Type B pancreatic cell (in vitro differentiated cells): Measurements from ENCODE around the gene PKIB. TPM values are rescaled to one million over a fixed set of nuclear protein-coding genes. Genes with fewer than 3 reads are reported as not detected.

ENCODE experiments used
- DNase-seq: peaks from one replicate; pipeline ENCODE4 v3.0.0; 2021; ENCODE audit warnings: mixed read lengths; ENCODE audit not compliant: unreplicated experiment; ENCODE audit errors: extremely low spot score
- H3K27ac Mint-ChIP-seq: 2 replicates; pipeline ENCODE4 v1.8.0; 2021; ENCODE audit warnings: mild to moderate bottlenecking, mixed read lengths
- H3K27me3 Mint-ChIP-seq: 2 replicates; pipeline ENCODE4 v1.8.0; 2021; ENCODE audit warnings: mixed read lengths
- H3K36me3 Mint-ChIP-seq: 2 replicates; pipeline ENCODE4 v1.8.0; 2021; ENCODE audit warnings: mixed read lengths
- H3K4me1 Mint-ChIP-seq: one replicate; pipeline ENCODE4 v1.8.0; 2021; ENCODE audit warnings: mixed read lengths; ENCODE audit not compliant: unreplicated experiment
- H3K4me3 Mint-ChIP-seq: 2 replicates; pipeline ENCODE4 v1.8.0; 2021; ENCODE audit warnings: mild to moderate bottlenecking, mixed read lengths
- H3K9me3 Mint-ChIP-seq: 2 replicates; pipeline ENCODE4 v1.8.0; 2021; ENCODE audit warnings: mixed read lengths
- total RNA-seq: library from RNA; stranded (reverse); gene quantifications from 2 replicates; pipeline ENCODE4 v1.2.1, GENCODE V29; 2021; ENCODE audit warnings: low replicate concordance
- TF ChIP-seq, protein P1 (sequence below): fragments of 200-600 bp; sonication (generic); conservative IDR thresholded peaks from 2 replicates; pipeline ENCODE4 v1.5.0; 2021; ENCODE audit warnings: antibody characterized with exemption, mild to moderate bottlenecking

The PKIB gene
- total RNA-seq, 1 donor from 2014 or later, result 31.7 TPM

DNA sequence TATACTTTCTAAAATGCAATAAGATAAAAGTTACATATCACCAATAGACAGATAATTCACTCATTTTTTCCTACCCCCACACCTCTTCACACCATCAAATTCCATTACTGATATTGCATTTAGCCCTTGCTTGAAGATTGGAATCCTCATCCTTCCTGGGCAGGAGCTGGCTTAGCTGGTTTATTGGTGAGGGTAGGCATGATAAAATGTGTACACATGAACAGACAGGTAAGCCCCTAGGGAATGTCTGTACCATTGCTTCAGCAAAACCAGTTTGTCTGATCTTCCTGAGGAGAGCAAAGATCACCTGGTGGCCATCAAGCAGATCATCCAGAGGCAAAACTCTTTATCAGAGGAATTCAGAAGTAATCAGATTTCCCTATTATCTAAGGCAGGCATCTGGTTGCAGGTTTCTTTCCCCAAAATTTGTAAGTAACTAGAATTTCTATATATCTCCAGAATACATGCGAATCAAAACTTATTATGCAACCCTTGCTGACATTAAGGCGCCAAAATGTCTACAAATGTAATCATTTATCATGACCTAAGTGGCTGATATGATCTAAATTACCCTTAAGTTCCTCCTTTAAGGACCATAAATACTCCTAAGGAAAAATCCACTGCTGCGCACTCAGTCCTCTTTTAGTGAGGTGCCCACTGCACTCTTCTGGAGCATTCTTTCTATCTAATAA, 162.7 kb downstream of the PKIB start:
- Mint-ChIP-seq H3K4me1 (no peaks in the 10 kb centered on the region), H3K27me3 (no peaks in the 10 kb centered on the region), H3K4me3 (no peak overlapping the region), H3K27ac (peak overlapping the region; percentile 36), H3K9me3 (peaks cover 4% of the 10 kb centered on the region), H3K36me3 (no peaks in the 10 kb centered on the region)
- TF ChIP-seq, protein P1, sequence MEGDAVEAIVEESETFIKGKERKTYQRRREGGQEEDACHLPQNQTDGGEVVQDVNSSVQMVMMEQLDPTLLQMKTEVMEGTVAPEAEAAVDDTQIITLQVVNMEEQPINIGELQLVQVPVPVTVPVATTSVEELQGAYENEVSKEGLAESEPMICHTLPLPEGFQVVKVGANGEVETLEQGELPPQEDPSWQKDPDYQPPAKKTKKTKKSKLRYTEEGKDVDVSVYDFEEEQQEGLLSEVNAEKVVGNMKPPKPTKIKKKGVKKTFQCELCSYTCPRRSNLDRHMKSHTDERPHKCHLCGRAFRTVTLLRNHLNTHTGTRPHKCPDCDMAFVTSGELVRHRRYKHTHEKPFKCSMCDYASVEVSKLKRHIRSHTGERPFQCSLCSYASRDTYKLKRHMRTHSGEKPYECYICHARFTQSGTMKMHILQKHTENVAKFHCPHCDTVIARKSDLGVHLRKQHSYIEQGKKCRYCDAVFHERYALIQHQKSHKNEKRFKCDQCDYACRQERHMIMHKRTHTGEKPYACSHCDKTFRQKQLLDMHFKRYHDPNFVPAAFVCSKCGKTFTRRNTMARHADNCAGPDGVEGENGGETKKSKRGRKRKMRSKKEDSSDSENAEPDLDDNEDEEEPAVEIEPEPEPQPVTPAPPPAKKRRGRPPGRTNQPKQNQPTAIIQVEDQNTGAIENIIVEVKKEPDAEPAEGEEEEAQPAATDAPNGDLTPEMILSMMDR, result no peak
- DNase-seq, result no peak

Other genes with a start within 250 kb of the PKIB start
- gene HSF2, start 210.8 kb upstream of the PKIB start, total RNA-seq, result 10.1 and 22.5 TPM in 2 replicates
- 82.8 and 101 TPM in 2 replicates for gene SERINC1, start 138.6 kb upstream of the PKIB start, total RNA-seq
- gene FABP7, start 169.3 kb downstream of the PKIB start, total RNA-seq, result 1.2 and 7.6 TPM in 2 replicates
- 9.4 and 18.0 TPM in 2 replicates for gene SMPDL3A, start 178.9 kb downstream of the PKIB start, total RNA-seq